ENCODE measurements around the gene PPFIBP1. TPM values are rescaled to one million over a fixed set of nuclear protein-coding genes. Genes with fewer than 3 reads are reported as not detected.
"Not testable (repeated sequence)": the region's sequence is repeated elsewhere in the genome, so short reads cannot be mapped to it uniquely, and the experiment has no call there.

PPFIBP1 gene
- total RNA-seq, 2 donors from 2014 or later = 98.5 to 213 TPM

DNA sequence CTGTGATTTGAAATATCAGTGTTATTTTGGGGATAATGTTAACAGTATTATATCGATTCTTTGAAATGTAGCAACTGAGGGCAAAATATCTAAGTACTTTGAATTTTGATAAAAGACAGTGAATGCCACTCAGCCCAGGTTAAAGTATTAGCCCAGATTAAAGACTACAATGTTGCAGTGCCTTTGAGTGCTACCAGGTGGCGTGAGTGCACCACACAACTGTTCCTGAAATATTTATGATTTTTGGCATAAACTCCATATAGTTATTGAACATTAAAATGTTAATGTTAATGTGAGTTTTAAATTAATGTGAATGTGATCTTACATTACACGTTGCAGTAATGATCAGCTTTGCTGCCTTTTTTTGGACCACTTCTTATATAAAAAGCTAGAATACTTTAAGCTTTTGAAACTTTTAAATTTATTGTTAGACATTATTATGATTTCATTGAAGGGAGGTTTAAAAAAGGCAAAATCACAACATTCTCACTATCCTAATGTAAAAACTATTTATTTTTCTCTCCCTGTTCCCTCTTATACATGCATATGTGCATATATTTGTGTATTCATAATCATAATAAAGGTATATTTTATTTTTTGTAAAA, 209.1 kb downstream of the PPFIBP1 start:
- Mint-ChIP-seq H3K4me1 (peaks cover 12% of the 10 kb centered on the region), H3K27ac (no peak overlapping the region), H3K36me3 (ENCODE audit: low read depth) (peaks cover 60% of the 10 kb centered on the region), H3K9me3 (no peaks in the 10 kb centered on the region), H3K4me3 (no peak overlapping the region), H3K27me3 (ENCODE audit: insufficient read depth) (no peaks in the 10 kb centered on the region)
- H3K4me3 ChIP-seq (ENCODE audit: low read length) = no peak overlapping the region
- H3K4me1 ChIP-seq (ENCODE audit: control insufficient read depth, insufficient read depth, low read length) = no peaks in the 10 kb centered on the region
- H3K9ac ChIP-seq (ENCODE audit: extremely low read depth, low read length, poor library complexity, severe bottlenecking) = no peak overlapping the region
- WGBS, 2 experiments (ENCODE audit: insufficient coverage in 1 of 2, insufficient read length in 1 of 2) = 45% methylated on average over 3 of the region's 3 CpGs; no CpG with 5 or more reads in 1 of the 2 experiments
- DNase-seq = peak; percentile 58
- no peaks in the 10 kb centered on the region for H3K27me3 ChIP-seq (ENCODE audit: control insufficient read depth, insufficient read depth, low read length, poor library complexity, severe bottlenecking)
- H3K9me3 ChIP-seq (ENCODE audit: control insufficient read depth, low read length) = no peaks in the 10 kb centered on the region
- H3K27ac ChIP-seq (ENCODE audit: low read depth, low read length) = no peak overlapping the region
- peaks cover 70% of the 10 kb centered on the region for H3K36me3 ChIP-seq (ENCODE audit: control insufficient read depth, insufficient read depth, low read length)
- TF ChIP-seq, protein P1, sequence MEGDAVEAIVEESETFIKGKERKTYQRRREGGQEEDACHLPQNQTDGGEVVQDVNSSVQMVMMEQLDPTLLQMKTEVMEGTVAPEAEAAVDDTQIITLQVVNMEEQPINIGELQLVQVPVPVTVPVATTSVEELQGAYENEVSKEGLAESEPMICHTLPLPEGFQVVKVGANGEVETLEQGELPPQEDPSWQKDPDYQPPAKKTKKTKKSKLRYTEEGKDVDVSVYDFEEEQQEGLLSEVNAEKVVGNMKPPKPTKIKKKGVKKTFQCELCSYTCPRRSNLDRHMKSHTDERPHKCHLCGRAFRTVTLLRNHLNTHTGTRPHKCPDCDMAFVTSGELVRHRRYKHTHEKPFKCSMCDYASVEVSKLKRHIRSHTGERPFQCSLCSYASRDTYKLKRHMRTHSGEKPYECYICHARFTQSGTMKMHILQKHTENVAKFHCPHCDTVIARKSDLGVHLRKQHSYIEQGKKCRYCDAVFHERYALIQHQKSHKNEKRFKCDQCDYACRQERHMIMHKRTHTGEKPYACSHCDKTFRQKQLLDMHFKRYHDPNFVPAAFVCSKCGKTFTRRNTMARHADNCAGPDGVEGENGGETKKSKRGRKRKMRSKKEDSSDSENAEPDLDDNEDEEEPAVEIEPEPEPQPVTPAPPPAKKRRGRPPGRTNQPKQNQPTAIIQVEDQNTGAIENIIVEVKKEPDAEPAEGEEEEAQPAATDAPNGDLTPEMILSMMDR (conservative IDR thresholded peaks at IDR 0.05) = peak; percentile 99

DNA sequence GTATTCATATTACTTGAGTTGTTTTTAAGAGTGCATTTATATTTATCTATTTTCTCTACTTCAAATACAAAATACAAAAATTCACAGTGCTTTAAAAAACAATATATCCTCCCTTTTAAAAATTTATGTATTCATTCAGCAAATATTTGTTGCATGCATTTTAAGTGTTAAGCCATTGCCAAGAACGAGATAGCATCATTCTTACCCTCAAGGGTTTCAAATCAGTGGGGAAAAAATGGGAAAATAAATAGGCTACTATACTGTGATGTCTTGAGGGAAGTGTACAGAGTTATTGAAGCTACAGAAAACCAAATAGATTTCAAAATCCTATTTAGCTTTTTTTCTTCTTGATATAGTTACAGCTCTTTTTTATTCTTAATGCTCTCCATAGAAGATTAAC, 209.8 kb downstream of the PPFIBP1 start:
- no peak overlapping the region for H3K9ac ChIP-seq (ENCODE audit: extremely low read depth, low read length, poor library complexity, severe bottlenecking)

DNA sequence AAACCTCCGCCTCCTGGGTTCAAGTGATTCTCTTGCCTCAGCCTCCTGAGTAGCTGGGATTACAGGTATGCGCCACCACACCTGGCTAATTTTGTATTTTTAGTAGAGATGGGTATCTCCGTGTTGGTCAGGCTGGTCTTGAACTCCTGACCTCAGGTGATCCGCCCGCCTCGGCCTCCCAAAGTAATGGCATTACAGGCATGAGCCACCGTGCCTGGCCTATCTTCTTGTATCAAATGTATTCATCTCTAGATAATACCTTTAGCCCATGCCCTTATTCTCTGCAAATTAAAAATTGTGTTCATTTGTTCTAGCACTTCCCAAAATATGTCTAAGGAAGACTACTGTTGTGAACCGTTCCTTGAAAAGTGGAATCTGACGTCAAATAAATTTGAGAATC, 210.3 kb downstream of the PPFIBP1 start:
- H3K4me1 Mint-ChIP-seq; H3K27me3 ChIP-seq (ENCODE audit: control insufficient read depth, insufficient read depth, low read length, poor library complexity, severe bottlenecking); H3K27ac Mint-ChIP-seq; H3K9me3 Mint-ChIP-seq; H3K4me3 ChIP-seq (ENCODE audit: low read length); H3K9ac ChIP-seq (ENCODE audit: extremely low read depth, low read length, poor library complexity, severe bottlenecking); H3K27ac ChIP-seq (ENCODE audit: low read depth, low read length); DNase-seq; H3K4me1 ChIP-seq (ENCODE audit: control insufficient read depth, insufficient read depth, low read length); H3K9me3 ChIP-seq (ENCODE audit: control insufficient read depth, low read length); H3K27me3 Mint-ChIP-seq (ENCODE audit: insufficient read depth); H3K4me3 Mint-ChIP-seq: not testable (repeated sequence)
- 96 to 100% methylated on average over 5 to 9 of the region's 9 CpGs for WGBS, 2 experiments (ENCODE audit: insufficient coverage in 1 of 2, insufficient read length in 1 of 2)
- H3K36me3 Mint-ChIP-seq (ENCODE audit: low read depth) = peaks cover 61% of the 10 kb centered on the region
- H3K36me3 ChIP-seq (ENCODE audit: control insufficient read depth, insufficient read depth, low read length) = peaks cover 82% of the 10 kb centered on the region

More for the DNA sequence above, 209.8 kb downstream of the PPFIBP1 start:
- Histone ChIP-seq H3K9me3 (ENCODE audit: control insufficient read depth, low read length) (no peaks in the 10 kb centered on the region), H3K27ac (ENCODE audit: low read depth, low read length) (no peak overlapping the region), H3K4me1 (ENCODE audit: control insufficient read depth, insufficient read depth, low read length) (no peaks in the 10 kb centered on the region), H3K36me3 (ENCODE audit: control insufficient read depth, insufficient read depth, low read length) (peaks cover 76% of the 10 kb centered on the region), H3K27me3 (ENCODE audit: control insufficient read depth, insufficient read depth, low read length, poor library complexity, severe bottlenecking) (no peaks in the 10 kb centered on the region), H3K4me3 (ENCODE audit: low read length) (no peak overlapping the region)
- whole genome bisulfite sequencing, 2 experiments (ENCODE audit: insufficient coverage in 1 of 2, insufficient read length in 1 of 2) = 92% methylated on average over 1 of the region's 1 CpG; no CpG with 5 or more reads in 1 of the 2 experiments
- Mint-ChIP-seq H3K9me3 (no peaks in the 10 kb centered on the region), H3K4me3 (no peak overlapping the region), H3K36me3 (ENCODE audit: low read depth) (peaks cover 59% of the 10 kb centered on the region), H3K27ac (no peak overlapping the region), H3K27me3 (ENCODE audit: insufficient read depth) (no peaks in the 10 kb centered on the region), H3K4me1 (peaks cover 6% of the 10 kb centered on the region)
- TF ChIP-seq, protein P1 (conservative IDR thresholded peaks at IDR 0.05) = no peak
- no peak for DNase-seq

DNA sequence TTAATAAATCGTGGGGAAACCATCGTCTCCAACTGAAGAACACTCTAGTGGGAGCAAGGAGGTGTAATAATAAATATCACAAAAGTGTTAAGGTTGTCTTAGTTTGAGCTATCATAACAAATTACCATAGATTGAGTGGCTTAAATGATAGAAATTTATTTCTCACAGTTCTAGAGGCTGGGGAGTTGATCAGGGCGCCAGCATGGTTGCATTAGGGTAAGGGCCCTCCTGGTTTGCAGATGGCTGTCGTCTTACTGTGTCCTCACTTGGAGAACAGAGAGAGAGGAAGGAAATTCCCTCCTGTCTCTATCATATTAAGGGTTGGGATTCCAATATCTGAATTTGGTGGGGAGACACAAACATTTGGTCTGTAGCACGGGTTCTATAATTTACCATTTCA, 219.6 kb downstream of the PPFIBP1 start:
- H3K27ac Mint-ChIP-seq = no peak overlapping the region
- Histone ChIP-seq H3K9ac (ENCODE audit: extremely low read depth, low read length, poor library complexity, severe bottlenecking) (no peak overlapping the region), H3K4me1 (ENCODE audit: control insufficient read depth, insufficient read depth, low read length) (no peaks in the 10 kb centered on the region), H3K4me3 (ENCODE audit: low read length) (no peak overlapping the region), H3K27ac (ENCODE audit: low read depth, low read length) (no peak overlapping the region), H3K36me3 (ENCODE audit: control insufficient read depth, insufficient read depth, low read length) (peaks cover 64% of the 10 kb centered on the region), H3K9me3 (ENCODE audit: control insufficient read depth, low read length) (no peaks in the 10 kb centered on the region), H3K27me3 (ENCODE audit: control insufficient read depth, insufficient read depth, low read length, poor library complexity, severe bottlenecking) (no peaks in the 10 kb centered on the region)
- H3K4me3 Mint-ChIP-seq = no peak overlapping the region
- DNase-seq = no peak
- H3K4me1 Mint-ChIP-seq = no peaks in the 10 kb centered on the region
- TF ChIP-seq, protein P1 (conservative IDR thresholded peaks at IDR 0.05) = no peak
- peaks cover 66% of the 10 kb centered on the region for H3K36me3 Mint-ChIP-seq (ENCODE audit: low read depth)
- H3K9me3 Mint-ChIP-seq = peaks cover 4% of the 10 kb centered on the region
- 97 to 100% methylated on average over 2 to 4 of the region's 5 CpGs for WGBS, 2 experiments (ENCODE audit: insufficient coverage in 1 of 2, insufficient read length in 1 of 2)
- H3K27me3 Mint-ChIP-seq (ENCODE audit: insufficient read depth) = no peaks in the 10 kb centered on the region
